ENCODE data around the gene SERP1. TPM values are rescaled to one million over a fixed set of nuclear protein-coding genes. Genes with fewer than 3 reads are reported as not detected.
"Not testable (repeated sequence)": the region's sequence is repeated elsewhere in the genome, so short reads cannot be mapped to it uniquely, and the experiment has no call there.

SERP1 gene
- total RNA-seq, 4 donors from 2014 or later = 102 to 136 (median 119) TPM

DNA sequence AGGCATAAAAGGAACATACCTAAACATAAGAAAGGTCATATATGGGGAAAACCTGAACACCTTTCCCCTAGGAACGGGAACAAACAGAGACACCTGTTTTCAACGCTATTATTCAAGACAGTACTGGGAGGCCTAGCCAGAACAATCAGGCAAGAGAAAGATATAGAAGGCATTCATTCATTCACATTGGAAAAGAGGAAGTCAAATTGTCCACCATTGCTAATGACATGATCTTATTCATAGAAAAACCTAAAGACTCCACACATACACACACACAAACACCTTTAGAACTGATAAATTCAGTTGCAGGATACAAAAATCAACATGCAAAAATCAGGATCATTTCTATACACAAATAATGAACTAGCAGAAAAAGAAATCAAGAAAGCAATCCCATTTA is 36.5 kb downstream of the SERP1 start:
- Histone ChIP-seq H3K4me1 (no peaks in the 10 kb centered on the region), H3K36me3 (no peaks in the 10 kb centered on the region), H3K4me3 (no peak overlapping the region), H3K27me3 (no peaks in the 10 kb centered on the region), H3K9me3 (no peaks in the 10 kb centered on the region), H3K27ac (no peak overlapping the region)
- TF ChIP-seq, protein P1, sequence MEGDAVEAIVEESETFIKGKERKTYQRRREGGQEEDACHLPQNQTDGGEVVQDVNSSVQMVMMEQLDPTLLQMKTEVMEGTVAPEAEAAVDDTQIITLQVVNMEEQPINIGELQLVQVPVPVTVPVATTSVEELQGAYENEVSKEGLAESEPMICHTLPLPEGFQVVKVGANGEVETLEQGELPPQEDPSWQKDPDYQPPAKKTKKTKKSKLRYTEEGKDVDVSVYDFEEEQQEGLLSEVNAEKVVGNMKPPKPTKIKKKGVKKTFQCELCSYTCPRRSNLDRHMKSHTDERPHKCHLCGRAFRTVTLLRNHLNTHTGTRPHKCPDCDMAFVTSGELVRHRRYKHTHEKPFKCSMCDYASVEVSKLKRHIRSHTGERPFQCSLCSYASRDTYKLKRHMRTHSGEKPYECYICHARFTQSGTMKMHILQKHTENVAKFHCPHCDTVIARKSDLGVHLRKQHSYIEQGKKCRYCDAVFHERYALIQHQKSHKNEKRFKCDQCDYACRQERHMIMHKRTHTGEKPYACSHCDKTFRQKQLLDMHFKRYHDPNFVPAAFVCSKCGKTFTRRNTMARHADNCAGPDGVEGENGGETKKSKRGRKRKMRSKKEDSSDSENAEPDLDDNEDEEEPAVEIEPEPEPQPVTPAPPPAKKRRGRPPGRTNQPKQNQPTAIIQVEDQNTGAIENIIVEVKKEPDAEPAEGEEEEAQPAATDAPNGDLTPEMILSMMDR (IDR thresholded peaks at IDR 0.05) = no peak
- TF ChIP-seq POLR2A (IDR thresholded peaks at IDR 0.05) = no peak
- DNase-seq = no peak

DNA sequence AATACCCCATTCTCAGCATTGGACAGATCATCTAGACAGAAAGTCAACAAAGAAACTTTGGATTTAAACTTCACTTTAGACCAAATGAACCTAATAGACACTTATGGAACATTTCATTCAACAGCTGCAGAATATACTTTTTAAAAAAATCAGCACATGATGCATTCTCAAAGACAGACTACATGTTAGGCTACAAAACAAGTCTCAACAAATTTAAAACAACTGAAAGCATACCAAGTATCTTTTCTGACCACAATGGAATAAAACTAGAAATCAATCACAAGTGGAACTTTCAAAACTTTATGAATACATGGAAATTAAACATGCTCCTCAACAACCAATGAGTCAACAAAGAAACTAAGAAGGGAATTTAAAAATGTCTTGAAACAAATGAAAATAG is 37.9 kb downstream of the SERP1 start:
- no peaks in the 10 kb centered on the region for H3K27me3 ChIP-seq

DNA sequence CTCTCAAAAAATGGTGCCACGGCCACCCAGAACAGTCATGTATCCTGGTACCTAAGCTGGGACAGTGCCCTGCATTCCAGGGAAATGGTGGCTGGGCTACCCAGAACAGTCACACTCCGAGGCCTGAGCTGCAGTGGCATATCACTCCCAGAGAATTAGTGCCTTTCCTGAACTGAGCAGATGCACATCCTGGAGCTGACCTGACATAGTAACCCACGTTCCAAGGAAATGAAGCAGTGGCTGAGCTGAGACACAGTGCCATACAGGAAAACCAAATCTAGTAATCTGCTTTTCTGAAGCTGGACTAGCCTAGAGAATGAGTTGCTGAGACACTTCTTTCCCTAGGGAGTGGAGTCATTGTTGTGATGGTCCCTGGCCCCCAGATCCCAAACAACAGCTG is 41.8 kb downstream of the SERP1 start:
- Histone ChIP-seq H3K4me1 (no peaks in the 10 kb centered on the region), H3K36me3 (no peaks in the 10 kb centered on the region), H3K27me3 (no peaks in the 10 kb centered on the region), H3K9me3 (peaks cover 0 to 8% (median 3%) of the 10 kb centered on the region in 4 donors), H3K27ac (no peak overlapping the region), H3K4me3 (no peak overlapping the region)
- TF ChIP-seq, protein P1 (IDR thresholded peaks at IDR 0.05) = no peak
- no peak for TF ChIP-seq POLR2A (IDR thresholded peaks at IDR 0.05)
- no peak for DNase-seq

More for the DNA sequence above, 37.9 kb downstream of the SERP1 start:
- Histone ChIP-seq H3K9me3 (no peaks in the 10 kb centered on the region), H3K27ac (no peak overlapping the region), H3K4me1 (no peaks in the 10 kb centered on the region), H3K4me3 (no peak overlapping the region), H3K36me3 (no peaks in the 10 kb centered on the region)
- DNase-seq = no peak
- TF ChIP-seq POLR2A (IDR thresholded peaks at IDR 0.05) = no peak
- TF ChIP-seq, protein P1 (IDR thresholded peaks at IDR 0.05) = no peak

DNA sequence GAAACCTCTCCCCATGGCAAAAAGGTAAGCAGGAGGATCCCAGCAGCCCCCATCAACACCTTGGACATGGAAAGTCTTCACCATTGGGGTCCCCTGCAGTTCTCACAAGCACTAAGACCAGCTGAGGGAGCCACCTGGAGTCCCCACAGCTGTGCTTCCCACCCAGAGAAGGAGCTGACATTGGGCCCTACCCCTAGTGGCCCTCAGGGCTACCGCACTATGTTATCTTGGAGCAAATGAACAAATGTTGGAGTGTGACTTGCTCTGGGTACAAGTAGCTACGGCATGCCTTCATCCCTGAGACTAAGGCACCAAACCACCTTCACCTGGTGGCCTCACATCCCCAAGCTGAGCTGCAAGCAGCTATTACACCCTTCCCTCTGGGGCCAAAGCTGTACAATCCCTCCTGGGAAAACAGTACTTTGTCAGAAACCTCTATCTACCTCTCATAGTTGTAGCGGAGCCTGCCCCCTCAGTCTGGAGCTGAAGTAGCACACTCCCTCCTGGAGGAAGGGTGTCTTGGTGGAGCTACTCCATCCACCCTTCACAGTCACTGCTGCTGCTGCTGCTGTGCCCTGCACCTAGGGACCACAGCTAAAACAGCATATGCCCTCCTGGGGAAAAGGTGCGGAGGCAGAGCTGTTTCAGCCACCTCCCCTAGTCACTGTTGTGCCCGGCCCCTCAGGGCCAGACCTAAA is 42.7 kb downstream of the SERP1 start:
- no peaks in the 10 kb centered on the region for H3K36me3 ChIP-seq
- TF ChIP-seq POLR2A (IDR thresholded peaks at IDR 0.05) = no peak
- TF ChIP-seq, protein P1 (IDR thresholded peaks at IDR 0.05) = no peak
- H3K27ac ChIP-seq = no peak overlapping the region
- no peak overlapping the region for H3K4me3 ChIP-seq
- DNase-seq = no peak
- H3K4me1 ChIP-seq = no peaks in the 10 kb centered on the region
- no peaks in the 10 kb centered on the region for H3K27me3 ChIP-seq
- peaks cover 0 to 8% (median 3%) of the 10 kb centered on the region in 4 donors for H3K9me3 ChIP-seq

DNA sequence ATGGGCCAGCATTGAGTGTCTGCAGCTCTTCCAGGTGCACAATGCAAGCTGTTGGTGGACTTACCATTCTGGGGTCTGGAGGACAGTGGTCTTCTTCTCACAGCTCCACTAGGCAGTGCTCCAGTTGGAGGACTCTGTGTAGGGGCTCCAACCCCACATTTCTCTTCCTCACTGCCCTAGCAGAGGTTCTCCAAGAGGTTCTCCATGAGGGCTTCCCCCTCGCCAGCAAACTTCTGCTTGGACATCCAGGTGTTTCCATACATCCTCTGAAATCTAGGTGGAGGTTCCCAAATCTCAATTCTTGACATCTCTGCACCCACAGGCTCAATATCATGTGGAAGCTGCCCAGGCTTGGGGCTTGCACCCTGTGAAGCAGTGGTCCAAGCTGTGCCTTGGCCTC is 45.3 kb downstream of the SERP1 start:
- not testable (repeated sequence) for H3K4me3 ChIP-seq, H3K27me3 ChIP-seq, H3K36me3 ChIP-seq, DNase-seq, H3K9me3 ChIP-seq, H3K27ac ChIP-seq, H3K4me1 ChIP-seq

DNA sequence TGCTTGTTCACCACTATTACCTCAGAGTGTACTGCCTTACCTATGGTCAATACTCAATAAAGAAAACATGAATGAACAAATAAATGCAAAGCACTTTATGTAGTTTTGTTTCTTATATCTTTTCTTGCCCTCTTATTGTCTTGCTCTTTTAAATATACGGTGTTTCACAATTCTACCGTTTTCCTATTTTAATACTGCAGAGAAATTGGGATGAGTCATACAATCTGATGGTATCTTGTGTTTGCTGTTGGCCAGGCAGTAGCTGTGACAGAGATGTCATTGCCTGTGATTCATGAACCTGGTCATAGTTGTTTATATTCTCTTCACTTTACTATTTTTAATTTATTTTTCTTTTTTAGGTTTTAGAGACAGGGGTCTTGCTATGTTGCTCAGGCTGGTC is 48.3 kb downstream of the SERP1 start:
- no peak for TF ChIP-seq POLR2A (IDR thresholded peaks at IDR 0.05)
- Histone ChIP-seq H3K4me3 (no peak overlapping the region), H3K27me3 (no peaks in the 10 kb centered on the region), H3K27ac (no peak overlapping the region), H3K9me3 (peaks cover 0 to 8% (median 3%) of the 10 kb centered on the region in 4 donors), H3K36me3 (no peaks in the 10 kb centered on the region), H3K4me1 (no peaks in the 10 kb centered on the region)
- DNase-seq = no peak
